DOHH2 (cell line): ENCODE measurements around the gene CBX5.

ENCODE experiments used
- EZH2phosphoT487 ChIP-seq: fragments of 200-600 bp; sonication (generic); IDR thresholded peaks from 2 replicates; pipeline ENCODE4 v1.6.1; 2017; ENCODE audit warnings: borderline replicate concordance, mild to moderate bottlenecking, antibody characterized with exemption, low read length, moderate library complexity, mixed read lengths
- TF ChIP-seq, protein P1 (sequence below): fragments of 200-600 bp; sonication (generic); IDR thresholded peaks from one replicate; pipeline ENCODE4 v1.5.1; 2014; ENCODE audit warnings: antibody characterized with exemption, mild to moderate bottlenecking, low read depth, low read length; ENCODE audit not compliant: poor library complexity, severe bottlenecking

DNA sequence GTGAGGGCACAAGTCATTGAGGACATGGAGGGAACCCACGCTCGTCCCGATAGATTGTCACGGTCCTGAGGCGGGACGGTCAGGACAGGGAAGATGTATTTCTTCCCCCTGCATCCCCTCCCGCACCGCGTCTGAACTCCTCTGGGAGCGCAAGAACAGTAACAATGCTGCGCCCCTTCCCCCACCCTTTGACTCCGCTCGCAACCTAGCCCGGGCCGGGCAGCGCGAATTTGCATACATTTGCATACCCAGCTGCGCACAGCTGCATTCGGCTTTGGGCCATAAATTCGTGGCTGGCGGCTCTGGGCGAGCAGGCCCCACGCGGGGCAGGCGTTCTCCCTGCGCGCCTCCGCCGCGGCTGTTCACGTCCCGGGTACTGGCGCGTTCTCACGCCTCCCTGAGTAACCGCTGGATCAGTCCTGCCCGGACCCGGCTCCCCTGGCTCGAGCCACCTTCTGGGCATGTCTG is 62.1 kb downstream of the CBX5 start:
- TF ChIP-seq, protein P1, sequence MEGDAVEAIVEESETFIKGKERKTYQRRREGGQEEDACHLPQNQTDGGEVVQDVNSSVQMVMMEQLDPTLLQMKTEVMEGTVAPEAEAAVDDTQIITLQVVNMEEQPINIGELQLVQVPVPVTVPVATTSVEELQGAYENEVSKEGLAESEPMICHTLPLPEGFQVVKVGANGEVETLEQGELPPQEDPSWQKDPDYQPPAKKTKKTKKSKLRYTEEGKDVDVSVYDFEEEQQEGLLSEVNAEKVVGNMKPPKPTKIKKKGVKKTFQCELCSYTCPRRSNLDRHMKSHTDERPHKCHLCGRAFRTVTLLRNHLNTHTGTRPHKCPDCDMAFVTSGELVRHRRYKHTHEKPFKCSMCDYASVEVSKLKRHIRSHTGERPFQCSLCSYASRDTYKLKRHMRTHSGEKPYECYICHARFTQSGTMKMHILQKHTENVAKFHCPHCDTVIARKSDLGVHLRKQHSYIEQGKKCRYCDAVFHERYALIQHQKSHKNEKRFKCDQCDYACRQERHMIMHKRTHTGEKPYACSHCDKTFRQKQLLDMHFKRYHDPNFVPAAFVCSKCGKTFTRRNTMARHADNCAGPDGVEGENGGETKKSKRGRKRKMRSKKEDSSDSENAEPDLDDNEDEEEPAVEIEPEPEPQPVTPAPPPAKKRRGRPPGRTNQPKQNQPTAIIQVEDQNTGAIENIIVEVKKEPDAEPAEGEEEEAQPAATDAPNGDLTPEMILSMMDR: no peak
- TF ChIP-seq EZH2phosphoT487: no peak
